ENCODE measurements around the gene TTYH2.
"Not testable (repeated sequence)": the region's sequence is repeated elsewhere in the genome, so short reads cannot be mapped to it uniquely, and the experiment has no call there.

Gene TTYH2

GRCh38 chr17:74182041-74182723 lies 31.2 kb upstream of the TTYH2 start:
- no peak overlapping the region for H3K27ac ChIP-seq
- TF ChIP-seq CTCF (IDR thresholded peaks at IDR 0.05), result no peak
- H3K36me3 ChIP-seq, result no peaks in the 10 kb centered on the region
- peaks cover 0 to 57% of the 10 kb centered on the region in 2 donors for H3K27me3 ChIP-seq
- intact Hi-C loops (cut with DNase I; ENCODE audit: low total_unique reads), result no loop called here
- H3K4me1 ChIP-seq, result no peaks in the 10 kb centered on the region
- DNase-seq, result no peak
- H3K4me3 ChIP-seq, result no peak overlapping the region
- no peaks in the 10 kb centered on the region for H3K9me3 ChIP-seq

GRCh38 chr17:74183411-74183810 lies 30.0 kb upstream of the TTYH2 start:
- intact Hi-C loops (cut with DNase I; ENCODE audit: low total_unique reads), result no loop called here
- Histone ChIP-seq H3K4me1 (no peaks in the 10 kb centered on the region), H3K27ac (no peak overlapping the region), H3K4me3 (no peak overlapping the region), H3K36me3 (no peaks in the 10 kb centered on the region), H3K27me3 (peaks cover 0 to 59% of the 10 kb centered on the region in 2 donors), H3K9me3 (no peaks in the 10 kb centered on the region)
- no peak for DNase-seq
- no peak for TF ChIP-seq CTCF (IDR thresholded peaks at IDR 0.05)

- Histone ChIP-seq H3K9me3 (no peaks in the 10 kb centered on the region), H3K27me3 (peaks cover 0 to 49% of the 10 kb centered on the region in 2 donors), H3K27ac (no peak overlapping the region), H3K36me3 (no peaks in the 10 kb centered on the region), H3K4me3 (no peak overlapping the region), H3K4me1 (no peaks in the 10 kb centered on the region)
- no peak for TF ChIP-seq CTCF (IDR thresholded peaks at IDR 0.05)
- intact Hi-C loops (cut with DNase I; ENCODE audit: low total_unique reads), result no loop called here
- DNase-seq, result no peak
Observed at GRCh38 chr17:74185571-74186185, 27.7 kb upstream of the TTYH2 start.

GRCh38 chr17:74186498-74186897 lies 26.9 kb upstream of the TTYH2 start:
- H3K27ac ChIP-seq, result no peak overlapping the region
- no peak overlapping the region for H3K4me3 ChIP-seq
- no peak for DNase-seq
- H3K4me1 ChIP-seq, result no peaks in the 10 kb centered on the region
- TF ChIP-seq CTCF (IDR thresholded peaks at IDR 0.05), result no peak
- peaks cover 0 to 43% of the 10 kb centered on the region in 2 donors for H3K27me3 ChIP-seq
- intact Hi-C loops (cut with DNase I; ENCODE audit: low total_unique reads), result no loop called here
- no peaks in the 10 kb centered on the region for H3K36me3 ChIP-seq
- H3K9me3 ChIP-seq, result no peaks in the 10 kb centered on the region

GRCh38 chr17:74187761-74188160 lies 25.6 kb upstream of the TTYH2 start:
- TF ChIP-seq CTCF (IDR thresholded peaks at IDR 0.05), result no peak
- H3K4me3 ChIP-seq, result no peak overlapping the region
- no peak overlapping the region for H3K27ac ChIP-seq
- no peaks in the 10 kb centered on the region for H3K9me3 ChIP-seq
- H3K36me3 ChIP-seq, result no peaks in the 10 kb centered on the region
- intact Hi-C loops (cut with DNase I; ENCODE audit: low total_unique reads), result no loop called here
- no peaks in the 10 kb centered on the region for H3K4me1 ChIP-seq
- H3K27me3 ChIP-seq, result peaks cover 0 to 32% of the 10 kb centered on the region in 2 donors
- no peak for DNase-seq

- intact Hi-C loops (cut with DNase I; ENCODE audit: low total_unique reads); H3K27ac ChIP-seq; DNase-seq; H3K36me3 ChIP-seq; H3K9me3 ChIP-seq; H3K4me1 ChIP-seq; H3K4me3 ChIP-seq: not testable (repeated sequence)
- H3K27me3 ChIP-seq, result peaks cover 0 to 33% of the 10 kb centered on the region in 2 donors
Observed at GRCh38 chr17:74188687-74189086, 24.7 kb upstream of the TTYH2 start.
